GM18511 (cell line): Measurements from ENCODE around the gene KIFC1.
"Not testable (repeated sequence)": the region's sequence is repeated elsewhere in the genome, so short reads cannot be mapped to it uniquely, and the experiment has no call there.

Experiments used
- ATAC-seq: cut with Tn5 transposase; IDR thresholded peaks from one replicate; pipeline ENCODE4 v1.9.1; 2021; ENCODE audit warnings: mild to moderate bottlenecking, moderate library complexity; ENCODE audit not compliant: unreplicated experiment

Gene KIFC1, protein sequence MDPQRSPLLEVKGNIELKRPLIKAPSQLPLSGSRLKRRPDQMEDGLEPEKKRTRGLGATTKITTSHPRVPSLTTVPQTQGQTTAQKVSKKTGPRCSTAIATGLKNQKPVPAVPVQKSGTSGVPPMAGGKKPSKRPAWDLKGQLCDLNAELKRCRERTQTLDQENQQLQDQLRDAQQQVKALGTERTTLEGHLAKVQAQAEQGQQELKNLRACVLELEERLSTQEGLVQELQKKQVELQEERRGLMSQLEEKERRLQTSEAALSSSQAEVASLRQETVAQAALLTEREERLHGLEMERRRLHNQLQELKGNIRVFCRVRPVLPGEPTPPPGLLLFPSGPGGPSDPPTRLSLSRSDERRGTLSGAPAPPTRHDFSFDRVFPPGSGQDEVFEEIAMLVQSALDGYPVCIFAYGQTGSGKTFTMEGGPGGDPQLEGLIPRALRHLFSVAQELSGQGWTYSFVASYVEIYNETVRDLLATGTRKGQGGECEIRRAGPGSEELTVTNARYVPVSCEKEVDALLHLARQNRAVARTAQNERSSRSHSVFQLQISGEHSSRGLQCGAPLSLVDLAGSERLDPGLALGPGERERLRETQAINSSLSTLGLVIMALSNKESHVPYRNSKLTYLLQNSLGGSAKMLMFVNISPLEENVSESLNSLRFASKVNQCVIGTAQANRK

DNA sequence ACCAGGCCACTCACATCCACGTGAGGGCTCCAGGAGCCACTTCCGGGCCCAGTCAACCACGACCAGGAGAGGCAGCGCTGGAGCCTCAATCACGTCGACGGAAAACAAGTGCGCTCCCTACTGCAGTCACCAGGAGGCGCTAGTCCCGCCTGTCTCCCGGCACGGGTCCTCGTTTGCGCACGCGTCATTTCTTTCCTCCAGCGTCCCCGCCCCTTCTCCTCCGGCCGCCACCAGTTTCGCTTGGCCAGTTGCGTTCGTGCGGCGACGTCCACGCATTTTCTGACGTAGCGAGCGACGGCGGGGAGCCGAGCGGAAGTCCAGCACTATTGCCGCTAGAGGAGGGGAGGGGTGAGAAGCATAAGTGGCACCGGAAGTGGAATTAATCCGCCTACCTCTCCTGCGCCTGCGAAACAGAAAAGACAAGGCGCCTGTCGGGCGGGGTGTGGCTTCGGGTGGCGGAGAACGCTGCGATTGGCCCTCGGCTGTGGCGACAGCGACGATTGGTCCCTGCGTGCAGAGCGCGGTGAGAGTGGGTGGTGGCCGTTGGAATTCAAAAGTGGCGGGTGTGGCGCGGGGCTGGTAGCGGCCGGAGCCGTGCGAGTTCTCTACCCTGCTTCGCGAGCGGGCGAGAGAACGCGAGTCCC lies at the start of gene KIFC1:
Gene KIFC1 (plus strand): TSS at position 546 of the 644 bp plus-strand sequence. CDS start 163 bp downstream, outside the sequence.
- peak; percentile 88 for ATAC-seq

GRCh38 chr6:33343606-33343952 lies 48.0 kb upstream of the KIFC1 start:
- not testable (repeated sequence) for ATAC-seq

DNA sequence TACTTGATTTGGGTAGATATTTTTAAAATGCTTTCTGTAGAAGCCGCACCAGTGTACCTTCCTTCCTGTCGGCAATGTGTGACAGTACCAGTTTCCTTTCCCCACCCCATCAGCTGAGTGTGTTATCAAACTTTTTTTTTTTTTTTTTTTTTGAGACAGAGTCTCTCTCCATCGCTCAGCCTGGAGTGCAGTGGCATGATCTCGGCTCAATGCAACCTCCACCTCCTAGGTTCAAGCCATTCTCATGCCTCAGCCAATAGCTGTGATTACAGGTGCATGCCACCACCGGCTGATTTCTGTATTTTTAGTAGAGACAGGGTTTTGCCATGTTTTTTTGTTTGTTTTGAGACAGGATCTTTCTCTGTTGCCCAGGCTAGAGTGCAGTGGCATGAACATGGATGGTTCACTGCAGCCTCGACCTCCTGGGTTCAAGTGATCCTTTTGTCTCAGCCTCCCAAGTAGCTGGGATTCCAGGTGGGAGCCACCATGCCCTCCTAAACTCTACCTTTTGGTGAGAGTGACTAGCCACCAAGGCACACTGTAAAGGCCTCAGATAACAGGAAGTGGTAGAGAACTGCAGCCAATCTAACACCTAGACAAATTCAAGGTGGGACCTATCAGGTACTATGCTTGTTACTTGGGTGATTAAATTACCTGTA lies 47.5 kb upstream of the KIFC1 start:
- peak; percentile 68 for ATAC-seq

DNA sequence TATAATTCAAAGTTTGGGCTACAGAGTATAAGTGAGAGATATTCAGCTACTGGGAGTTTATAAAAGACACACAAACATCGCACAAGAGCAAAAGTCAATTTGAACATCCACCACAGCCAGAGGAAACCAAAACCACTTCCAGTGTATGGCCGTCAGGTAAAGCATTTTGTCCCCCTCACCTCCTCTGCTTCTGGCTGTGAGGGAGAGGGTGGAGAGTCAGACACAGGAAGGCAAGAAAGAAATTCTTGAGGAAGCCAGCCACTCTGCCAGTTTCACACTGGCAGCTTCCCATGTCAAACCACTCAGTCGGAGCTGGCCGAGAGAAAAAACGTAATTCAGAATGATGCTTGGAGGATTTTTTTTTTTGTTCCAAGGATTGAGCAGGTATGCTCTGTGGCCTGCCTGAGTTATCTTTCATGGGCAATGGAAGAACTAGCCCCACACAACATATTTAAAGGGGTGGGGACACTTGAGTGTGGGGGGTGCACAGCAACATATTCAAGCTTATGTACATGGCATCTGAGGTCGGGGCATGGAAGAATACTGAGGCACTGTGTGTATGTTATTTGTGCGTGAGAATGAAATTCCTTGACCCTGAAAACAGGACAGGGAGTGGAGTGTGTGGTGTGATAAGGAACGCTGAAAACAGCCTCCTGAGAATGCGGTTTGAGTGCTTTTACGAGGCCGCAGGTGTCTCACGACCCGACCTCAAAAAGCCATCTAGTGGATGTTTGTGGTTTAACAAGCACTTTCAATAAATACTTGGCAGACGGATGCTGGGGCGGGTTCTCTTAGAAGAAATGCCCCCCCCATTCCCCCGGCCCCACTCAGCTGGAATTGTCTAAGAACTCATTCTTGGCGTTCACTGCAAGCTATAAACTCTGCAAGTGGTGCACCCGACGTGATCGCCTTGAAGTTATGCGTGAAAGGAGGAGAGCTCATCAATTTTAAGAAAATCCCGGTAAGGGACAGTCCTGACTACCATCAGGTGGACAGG lies 46.6 kb upstream of the KIFC1 start:
- no peak for ATAC-seq

GRCh38 chr6:33346972-33347371 lies 44.7 kb upstream of the KIFC1 start:
- ATAC-seq, result not testable (repeated sequence)

DNA sequence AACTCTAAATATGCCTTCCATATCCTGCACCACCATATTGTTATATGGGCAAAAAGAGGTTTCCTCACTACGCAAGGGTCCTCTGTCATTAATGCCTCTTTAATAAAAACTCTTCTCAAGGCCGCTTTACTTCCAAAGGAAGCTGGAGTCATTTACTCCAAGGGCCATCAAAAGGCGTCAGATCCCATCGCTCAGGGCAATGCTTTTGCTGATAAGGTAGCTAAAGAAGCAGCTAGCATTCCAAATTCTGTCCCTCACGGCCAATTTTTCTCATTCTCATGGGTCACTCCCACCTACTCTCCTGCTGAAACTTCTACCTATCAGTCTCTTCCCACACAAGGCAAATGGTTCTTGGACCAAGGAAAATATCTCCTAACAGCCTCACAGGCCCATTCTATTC lies 43.8 kb upstream of the KIFC1 start:
- no peak for ATAC-seq

- not testable (repeated sequence) for ATAC-seq
Measured at GRCh38 chr6:33355860-33356259, 35.8 kb upstream of the KIFC1 start.

DNA sequence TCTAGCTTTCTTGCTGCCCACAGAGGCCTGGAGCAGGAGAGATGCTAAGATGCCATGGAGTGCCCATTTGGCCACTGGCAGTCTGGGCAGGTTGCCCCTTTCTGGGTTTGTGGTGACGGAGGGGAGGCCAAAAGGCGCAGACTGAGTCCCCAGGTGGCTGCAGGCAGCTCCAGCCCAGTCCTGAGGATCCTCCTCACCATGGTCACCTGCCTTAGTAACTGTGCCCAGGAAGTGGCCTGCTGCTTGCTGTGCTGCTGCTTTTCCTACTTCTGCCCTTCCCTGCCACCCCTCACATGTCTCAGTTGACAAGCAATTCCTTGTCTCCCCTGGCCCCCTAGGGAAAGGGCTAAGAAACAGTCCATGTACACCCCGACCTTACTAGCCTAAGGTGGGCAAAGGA lies 35.3 kb upstream of the KIFC1 start:
- ATAC-seq, result no peak

GRCh38 chr6:33357160-33357871 lies 34.3 kb upstream of the KIFC1 start:
- ATAC-seq, result not testable (repeated sequence)

DNA sequence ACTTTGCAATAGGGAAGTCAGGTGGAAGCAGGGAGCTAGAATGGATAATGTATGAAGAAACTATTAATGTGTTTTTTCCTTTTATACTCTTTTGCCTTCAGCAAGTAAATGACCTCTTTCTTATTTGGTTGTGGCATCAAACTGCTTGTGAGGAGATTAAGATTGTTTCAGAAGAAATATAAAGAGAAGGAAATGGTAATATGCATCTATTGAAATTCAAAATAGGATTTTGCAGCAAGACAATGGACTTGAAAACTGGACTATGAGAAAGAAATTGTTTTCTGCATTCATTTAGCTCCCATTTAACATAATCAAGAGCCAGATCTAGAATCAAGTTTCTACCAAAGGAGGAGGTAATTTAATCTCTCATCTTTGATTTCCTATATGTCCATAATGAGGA lies 32.3 kb upstream of the KIFC1 start:
- ATAC-seq, result no peak

- ATAC-seq, result not testable (repeated sequence)
Measured at GRCh38 chr6:33363486-33363885, 28.1 kb upstream of the KIFC1 start.

GRCh38 chr6:33364475-33365205 lies 27.0 kb upstream of the KIFC1 start:
- ATAC-seq, result not testable (repeated sequence)

DNA sequence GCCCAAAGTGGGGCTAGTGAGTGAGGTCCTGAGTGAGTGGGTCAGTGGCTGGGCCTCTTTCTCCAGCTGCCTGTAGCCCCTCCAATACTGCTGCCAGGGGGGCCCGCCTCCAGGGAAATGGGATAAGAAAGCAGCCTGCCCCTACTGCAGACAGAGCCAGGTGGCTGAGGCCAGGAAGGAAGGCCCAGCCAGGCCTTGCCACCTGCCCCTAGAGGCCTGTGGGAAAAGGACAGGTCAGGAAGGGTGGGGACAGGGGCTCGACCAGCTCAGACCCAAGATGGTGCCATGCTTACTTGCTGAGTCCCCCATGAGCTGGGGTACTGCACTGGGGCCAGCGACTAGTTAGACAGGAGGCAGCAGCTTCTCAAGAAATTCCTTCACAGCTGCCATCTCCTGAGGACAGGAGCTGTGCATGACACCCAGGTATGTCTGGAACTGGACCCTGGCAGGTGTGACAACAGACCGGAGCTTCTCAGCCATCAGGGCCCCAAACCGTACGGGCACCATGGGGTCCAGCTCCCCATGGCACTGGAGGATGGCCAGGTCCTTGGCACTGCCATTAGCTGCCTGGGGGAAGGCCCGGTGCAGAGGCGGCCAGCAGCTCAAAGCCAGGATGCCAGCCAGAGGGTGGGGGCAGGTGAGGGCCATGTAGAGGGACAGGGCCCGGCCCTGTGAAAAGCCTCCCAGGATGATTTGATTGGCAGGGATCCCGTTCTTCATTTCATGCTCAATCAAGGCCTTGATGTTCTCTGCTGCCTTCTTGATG lies 26.2 kb upstream of the KIFC1 start:
- not testable (repeated sequence) for ATAC-seq

- no peak for ATAC-seq
Measured at GRCh38 chr6:33367009-33367714, 24.5 kb upstream of the KIFC1 start.

- ATAC-seq, result not testable (repeated sequence)
Measured at GRCh38 chr6:33367715-33368025, 24.0 kb upstream of the KIFC1 start.

DNA sequence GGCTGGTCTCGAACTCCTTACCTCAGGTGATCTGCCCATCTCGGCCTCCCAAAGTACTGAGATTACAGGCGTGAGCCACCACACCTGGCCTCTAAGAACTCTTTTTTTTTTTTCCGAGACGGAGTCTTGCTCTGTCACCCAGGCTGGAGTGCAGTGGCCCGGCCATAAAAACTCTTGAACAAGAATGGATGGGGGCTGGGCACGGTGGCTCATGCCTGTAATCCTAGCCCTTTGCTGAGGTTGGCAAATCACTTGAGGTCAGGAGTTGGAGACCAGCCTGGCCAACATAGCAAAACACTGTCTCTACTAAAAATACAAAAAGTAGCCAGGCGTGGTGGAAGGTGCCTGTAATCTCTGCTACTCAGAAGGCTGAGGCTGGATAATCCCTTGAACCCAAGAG lies 19.7 kb upstream of the KIFC1 start:
- ATAC-seq, result not testable (repeated sequence)

DNA sequence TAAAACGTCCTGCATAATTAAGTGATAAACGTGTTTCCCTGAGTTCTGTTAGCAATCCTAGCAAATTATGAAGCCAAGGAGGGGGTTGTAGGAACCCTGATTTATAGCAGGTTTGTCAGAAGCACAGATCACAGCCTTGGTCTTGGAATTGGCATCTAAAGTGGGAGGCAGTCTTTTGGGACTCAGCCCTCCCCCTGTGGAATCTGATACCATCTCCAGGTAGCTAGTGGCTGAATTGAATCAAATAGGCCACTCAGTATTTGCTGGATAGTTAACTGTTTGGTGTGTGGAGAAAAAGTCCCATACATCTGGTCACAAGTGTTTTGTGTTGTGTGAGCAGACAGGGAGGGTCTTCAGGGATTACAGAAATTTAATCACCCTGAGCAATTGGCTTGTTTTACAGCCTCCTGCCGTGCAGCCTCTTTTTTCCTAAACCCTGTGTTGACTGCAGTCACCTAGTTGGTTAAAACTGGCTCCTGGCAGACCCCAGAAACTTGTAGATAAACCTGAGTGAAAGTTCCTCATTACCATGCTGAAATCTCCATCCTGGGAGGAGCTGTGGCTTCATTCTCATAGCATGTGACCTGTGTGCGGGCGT lies 19.0 kb upstream of the KIFC1 start:
- no peak for ATAC-seq
